Measurements from ENCODE around the gene KCNS1. TPM values are rescaled to one million over a fixed set of nuclear protein-coding genes. Genes with fewer than 3 reads are reported as not detected.

The KCNS1 gene
- total and polyA plus RNA-seq, 2 of the 8 experiments (the other 6 are each of a cell fraction or from before 2014, with no cell fraction given), result 1.4 to 1.8 TPM

DNA sequence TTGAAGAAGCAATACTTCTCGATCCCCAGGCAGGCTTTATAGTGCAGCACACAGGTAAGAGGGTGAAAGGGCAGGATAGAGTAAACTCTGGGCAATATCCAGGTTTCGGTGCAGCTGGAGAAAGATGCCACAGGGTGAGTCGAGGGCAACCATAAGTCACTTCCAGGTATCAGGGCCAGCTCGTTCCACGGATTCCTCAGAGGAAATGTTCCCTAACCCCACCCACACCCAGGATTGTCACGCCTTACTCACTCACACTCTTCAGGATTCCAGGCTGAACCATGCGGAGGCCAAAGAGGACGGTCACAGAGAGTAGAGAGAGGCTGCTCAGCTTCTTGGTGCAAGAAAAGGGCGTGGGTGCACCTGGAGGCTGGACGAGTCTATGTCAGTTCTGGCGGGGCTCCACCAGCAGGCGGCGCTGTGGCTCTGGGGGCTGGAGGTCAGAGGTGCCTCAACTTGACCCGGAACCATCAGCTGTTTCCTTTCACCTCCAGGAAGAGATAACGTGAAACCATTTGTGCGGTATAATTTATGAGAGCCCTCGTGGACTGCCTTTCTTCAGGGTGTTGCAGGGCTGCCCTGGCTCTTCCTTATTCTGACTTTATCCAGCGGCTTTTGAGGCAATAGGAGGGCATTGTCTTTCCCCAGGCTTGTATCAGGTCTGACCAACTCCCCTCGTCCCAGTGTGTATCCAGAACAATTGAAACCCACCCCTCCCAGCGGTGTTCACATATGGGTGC is 37.8 kb upstream of the KCNS1 start (continued):
- no peak; the same call in 1 of the 2 replicates for TF ChIP-seq YY1 (IDR thresholded peaks at IDR 0.05; ENCODE audit: low read depth, low read length)
- no peak for TF ChIP-seq NRF1 (IDR thresholded peaks at IDR 0.05; ENCODE audit: low read depth, low read length)
- no peak for TF ChIP-seq USF2 (IDR thresholded peaks at IDR 0.05; ENCODE audit: low read length)
- TF ChIP-seq KDM5A (IDR thresholded peaks at IDR 0.05; ENCODE audit: low read length), result no peak
- no peak for TF ChIP-seq HDAC2 (IDR thresholded peaks at IDR 0.05; ENCODE audit: borderline replicate concordance in 1 of 2, low read depth in 2 of 2, low read length in 2 of 2)
- TF ChIP-seq BCL11A (IDR thresholded peaks at IDR 0.05; ENCODE audit: low read depth in 2 of 2, low read length in 2 of 2), result no peak
- TF ChIP-seq TCF12 (IDR thresholded peaks at IDR 0.05; ENCODE audit: low read depth, low read length), result no peak
- TF ChIP-seq CHD2 (IDR thresholded peaks at IDR 0.05; ENCODE audit: low read length), result no peak
- TF ChIP-seq ATF2 (IDR thresholded peaks at IDR 0.05; ENCODE audit: low read length), result no peak
- TF ChIP-seq CREB1 (IDR thresholded peaks at IDR 0.05), result no peak; the same call in 1 of the 2 replicates
- TF ChIP-seq RFX5 (IDR thresholded peaks at IDR 0.05; ENCODE audit: borderline replicate concordance, low read depth, low read length), result no peak
- TF ChIP-seq SP2 (IDR thresholded peaks at IDR 0.05; ENCODE audit: low read length), result no peak
- TF ChIP-seq, protein P1, sequence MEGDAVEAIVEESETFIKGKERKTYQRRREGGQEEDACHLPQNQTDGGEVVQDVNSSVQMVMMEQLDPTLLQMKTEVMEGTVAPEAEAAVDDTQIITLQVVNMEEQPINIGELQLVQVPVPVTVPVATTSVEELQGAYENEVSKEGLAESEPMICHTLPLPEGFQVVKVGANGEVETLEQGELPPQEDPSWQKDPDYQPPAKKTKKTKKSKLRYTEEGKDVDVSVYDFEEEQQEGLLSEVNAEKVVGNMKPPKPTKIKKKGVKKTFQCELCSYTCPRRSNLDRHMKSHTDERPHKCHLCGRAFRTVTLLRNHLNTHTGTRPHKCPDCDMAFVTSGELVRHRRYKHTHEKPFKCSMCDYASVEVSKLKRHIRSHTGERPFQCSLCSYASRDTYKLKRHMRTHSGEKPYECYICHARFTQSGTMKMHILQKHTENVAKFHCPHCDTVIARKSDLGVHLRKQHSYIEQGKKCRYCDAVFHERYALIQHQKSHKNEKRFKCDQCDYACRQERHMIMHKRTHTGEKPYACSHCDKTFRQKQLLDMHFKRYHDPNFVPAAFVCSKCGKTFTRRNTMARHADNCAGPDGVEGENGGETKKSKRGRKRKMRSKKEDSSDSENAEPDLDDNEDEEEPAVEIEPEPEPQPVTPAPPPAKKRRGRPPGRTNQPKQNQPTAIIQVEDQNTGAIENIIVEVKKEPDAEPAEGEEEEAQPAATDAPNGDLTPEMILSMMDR (IDR thresholded peaks at IDR 0.05; ENCODE audit: control extremely low read depth in 1 of 3, insufficient read depth in 1 of 3, low read depth in 1 of 3, low read length in 3 of 3), result peak; percentile 95 to 99 (median 97)
- TF ChIP-seq CBX5 (IDR thresholded peaks at IDR 0.05; ENCODE audit: low read depth, low read length), result no peak
- no peak for TF ChIP-seq FOSL1 (IDR thresholded peaks at IDR 0.05; ENCODE audit: insufficient read depth, low read depth, low read length)
- TF ChIP-seq JUN (IDR thresholded peaks at IDR 0.05; ENCODE audit: low read depth, low read length), result no peak
- no peak for TF ChIP-seq CBX8 (IDR thresholded peaks at IDR 0.05; ENCODE audit: borderline replicate concordance, low read depth, low read length)
- peak; percentile 50; the same call in 1 of the 2 replicates for TF ChIP-seq JUND (IDR thresholded peaks at IDR 0.05; ENCODE audit: low read length)
- TF ChIP-seq POLR2A (IDR thresholded peaks at IDR 0.05; ENCODE audit: control extremely low read depth in 1 of 2, low read depth in 2 of 2, low read length in 2 of 2), result no peak
- no peak for TF ChIP-seq SP1 (IDR thresholded peaks at IDR 0.05; ENCODE audit: low read depth, low read length)
